PC-9 (cell line): ENCODE results near the gene MRM2. TPM values are rescaled to one million over a fixed set of nuclear protein-coding genes. Genes with fewer than 3 reads are reported as not detected.

Experiments used
- BruUV-seq: library from RNA; stranded (reverse); fragments of 400-500 nt; replicated peaks from 2 replicates; lab custom pipeline; 2021; lab: Mats Ljungman, UMichigan
- CTCF ChIA-PET: fragments of 300-600 bp; sonication (Branson Sonifier 250); formaldehyde crosslinking; loops from one replicate; lab custom pipeline; 2022; ENCODE audit warnings: antibody characterized with exemption; lab: Charles Lee
- POLR2A ChIA-PET: fragments of 300-600 bp; sonication (Branson Sonifier 250); formaldehyde crosslinking; loops from one replicate; lab custom pipeline; 2022; ENCODE audit warnings: antibody characterized with exemption; ENCODE audit not compliant: unreplicated experiment; lab: Charles Lee
- DNase-seq, 2 experiments: peaks; one replicate each; pipeline versions ENCODE4 v3.0.0 to v3.0.0-alpha.2; 2015 to 2022; ENCODE audit warnings: mixed read lengths in 1 of 2
- H2AFZ ChIP-seq: fragments of 200-600 bp; sonication (generic); 2 replicates; pipeline ENCODE4 v1.8.1; 2017; ENCODE audit warnings: antibody characterized with exemption
- H3F3A ChIP-seq: fragments of 200-600 bp; sonication (generic); 2 replicates; pipeline ENCODE4 v1.8.1; 2017; ENCODE audit warnings: antibody characterized with exemption, mild to moderate bottlenecking, low read depth; ENCODE audit not compliant: insufficient read depth
- H3K27ac ChIP-seq: fragments of 200-600 bp; sonication (generic); 2 replicates; pipeline ENCODE4 v1.6.1; 2016; ENCODE audit warnings: mixed run types
- H3K27me3 ChIP-seq: fragments of 200-600 bp; sonication (generic); 2 replicates; pipeline ENCODE4 v1.6.1; 2016; ENCODE audit warnings: low read depth, mixed run types; ENCODE audit not compliant: insufficient read depth
- H3K36me3 ChIP-seq: fragments of 200-600 bp; sonication (generic); 2 replicates; pipeline ENCODE4 v1.6.1; 2016; ENCODE audit warnings: low read depth, mixed run types
- H3K4me1 ChIP-seq: fragments of 200-600 bp; sonication (generic); replicated peaks from 2 replicates; pipeline ENCODE4 v1.6.1; 2016; ENCODE audit warnings: mixed run types; ENCODE audit not compliant: insufficient read depth
- H3K4me2 ChIP-seq: fragments of 200-600 bp; sonication (generic); 2 replicates; pipeline ENCODE4 v1.6.1; 2017; ENCODE audit warnings: mixed run types
- H3K4me3 ChIP-seq: fragments of 200-600 bp; sonication (generic); 2 replicates; pipeline ENCODE4 v1.6.1; 2016; ENCODE audit warnings: mixed run types
- H3K79me2 ChIP-seq: fragments of 200-600 bp; sonication (generic); 2 replicates; pipeline ENCODE4 v1.6.1; 2017; ENCODE audit warnings: low read depth, mixed run types
- H3K9me2 ChIP-seq: fragments of 200-600 bp; sonication (generic); 2 replicates; pipeline ENCODE4 v1.8.1; 2017; ENCODE audit warnings: mild to moderate bottlenecking; ENCODE audit not compliant: insufficient read depth
- H3K9me3 ChIP-seq: fragments of 200-600 bp; sonication (generic); 2 replicates; pipeline ENCODE4 v1.8.1; 2016; ENCODE audit warnings: low read depth; ENCODE audit not compliant: insufficient read depth
- H4K20me1 ChIP-seq: fragments of 200-600 bp; sonication (generic); 2 replicates; pipeline ENCODE4 v1.8.1; 2017; ENCODE audit not compliant: insufficient read depth
- CTCF ChIP-seq: fragments of 200-600 bp; sonication (generic); conservative IDR thresholded peaks from 2 replicates; pipeline ENCODE4 v1.6.1; 2017; ENCODE audit warnings: mixed run types, antibody characterized with exemption, mild to moderate bottlenecking, moderate library complexity
- EZH2 ChIP-seq: fragments of 200-600 bp; sonication (generic); IDR thresholded peaks from 2 replicates; pipeline ENCODE4 v1.8.0; 2017; ENCODE audit warnings: antibody characterized with exemption, low read depth
- intact Hi-C: fragments of 100-400 bp; cut with micrococcal nuclease; formaldehyde crosslinking; loops from one replicate; pipeline ENCODE4 v1.10.0; 2022; ENCODE audit not compliant: unreplicated experiment
- total RNA-seq: library from RNA; stranded (reverse); gene quantifications from 2 replicates; pipeline ENCODE4 v1.2.3, GENCODE V29; 2021

MRM2 gene
- total RNA-seq, 1 experiment from 2014 or later = 36.8 TPM

GRCh38 chr7:2223321-2223720 is 18.7 kb downstream of the MRM2 start:
- no peak overlapping the region for H3K4me3 ChIP-seq
- H3F3A ChIP-seq = peaks cover 8% of the 10 kb centered on the region; the same call in 1 of the 2 replicates
- H2AFZ ChIP-seq = no peak overlapping the region
- BruUV-seq = no TSS peak
- no peak overlapping the region for H3K27ac ChIP-seq
- no peak for DNase-seq
- no peaks in the 10 kb centered on the region for H3K27me3 ChIP-seq
- H3K9me2 ChIP-seq = no peaks in the 10 kb centered on the region
- H4K20me1 ChIP-seq = peaks cover 8% of the 10 kb centered on the region
- ChIA-PET CTCF (interaction anchor here (0.7 kb wide), 1 partner anchor 124 kb away, joined by 4 read pairs; no protein-coding TSS in a partner anchor), POLR2A (no interaction called here)
- no peaks in the 10 kb centered on the region for H3K79me2 ChIP-seq
- H3K36me3 ChIP-seq = peaks cover 25% of the 10 kb centered on the region
- intact Hi-C loops = loop anchor here (10.0 kb wide), 1 partner anchor 301 kb away; no protein-coding TSS in a partner anchor
- H3K9me3 ChIP-seq = no peaks in the 10 kb centered on the region
- no peak for TF ChIP-seq EZH2
- no peak for TF ChIP-seq CTCF
- H3K4me1 ChIP-seq = no peaks in the 10 kb centered on the region
- H3K4me2 ChIP-seq = no peak overlapping the region

GRCh38 chr7:2222516-2222915 is 19.5 kb downstream of the MRM2 start:
- Histone ChIP-seq H3K36me3 (peaks cover 25% of the 10 kb centered on the region), H3K4me2 (no peak overlapping the region), H3K9me2 (no peaks in the 10 kb centered on the region), H4K20me1 (peaks cover 8% of the 10 kb centered on the region), H3K9me3 (no peaks in the 10 kb centered on the region), H3K27me3 (no peaks in the 10 kb centered on the region), H3K4me3 (no peak overlapping the region), H3K4me1 (no peaks in the 10 kb centered on the region), H3K79me2 (no peaks in the 10 kb centered on the region), H3K27ac (no peak overlapping the region), H2AFZ (no peak overlapping the region), H3F3A (peaks cover 8% of the 10 kb centered on the region; the same call in 1 of the 2 replicates)
- ChIA-PET CTCF (interaction anchor here (0.6 kb wide), 1 partner anchor 555 kb away, joined by 10 read pairs; no protein-coding TSS in a partner anchor), POLR2A (no interaction called here)
- intact Hi-C loops = loop anchor here (10.0 kb wide), 1 partner anchor 302 kb away; no protein-coding TSS in a partner anchor
- BruUV-seq = no TSS peak
- TF ChIP-seq CTCF (no peak), EZH2 (no peak)
- no peak for DNase-seq

- Histone ChIP-seq H2AFZ (no peak overlapping the region), H3K4me2 (no peak overlapping the region), H3K4me1 (no peaks in the 10 kb centered on the region), H4K20me1 (peaks cover 8% of the 10 kb centered on the region; the same call in 1 of the 2 replicates), H3K9me3 (no peaks in the 10 kb centered on the region), H3K27me3 (no peaks in the 10 kb centered on the region), H3K9me2 (no peaks in the 10 kb centered on the region), H3K79me2 (no peaks in the 10 kb centered on the region), H3K36me3 (peaks cover 15% of the 10 kb centered on the region), H3K27ac (no peak overlapping the region), H3F3A (peaks cover 2% of the 10 kb centered on the region; the same call in 1 of the 2 replicates), H3K4me3 (no peak overlapping the region)
- ChIA-PET POLR2A (no interaction called here), CTCF (no interaction called here)
- TF ChIP-seq CTCF = no peak
- TF ChIP-seq EZH2 = no peak
- intact Hi-C loops = loop anchor here (10.0 kb wide), 1 partner anchor 304 kb away; no protein-coding TSS in a partner anchor
- no peak for DNase-seq
- BruUV-seq = no TSS peak
Measured at GRCh38 chr7:2220954-2221353, 21.1 kb downstream of the MRM2 start.
